H1 (cell line): Measurements from ENCODE around the gene CACNA1G. TPM values are rescaled to one million over a fixed set of nuclear protein-coding genes. Genes with fewer than 3 reads are reported as not detected.

Experiments used
- CTCF ChIA-PET: fragments of 300-600 bp; sonication (Branson Sonifier 250); formaldehyde crosslinking; loops from one replicate; lab custom pipeline; 2021; ENCODE audit not compliant: partially characterized antibody; lab: Charles Lee
- POLR2A ChIA-PET: fragments of 300-600 bp; sonication (Branson Sonifier 250); formaldehyde crosslinking; loops from one replicate; lab custom pipeline; 2021; ENCODE audit warnings: inconsistent platforms; ENCODE audit not compliant: partially characterized antibody; lab: Charles Lee
- DNase-seq, 2 experiments: peaks; one replicate each; pipeline versions ENCODE4 v3.0.0 to v3.0.0-alpha.2; 2010 to 2022; ENCODE audit warnings: low spot score in 2 of 2, low read depth in 1 of 2, mixed read lengths in 1 of 2
- FAIRE-seq: peaks from 2 replicates; lab custom pipeline; 2011; peaks lifted over from hg19 to GRCh38; lab: Jason Lieb, UNC
- H2AFZ ChIP-seq: 2 replicates; pipeline ENCODE4 v1.8.1; 2012; ENCODE audit warnings: low read length, inconsistent platforms
- H2AK5ac ChIP-seq: 2 replicates; pipeline ENCODE4 v1.6.1; 2013; ENCODE audit warnings: low read depth, low read length
- H2BK120ac ChIP-seq: replicated peaks from 2 replicates; pipeline ENCODE3; 2013; ENCODE audit warnings: low read depth, low read length, inconsistent platforms
- H2BK12ac ChIP-seq: 2 replicates; pipeline ENCODE4 v1.6.1; 2013; ENCODE audit warnings: low read depth, low read length
- H2BK15ac ChIP-seq: 2 replicates; pipeline ENCODE4 v1.6.1; 2013; ENCODE audit warnings: low read length
- H2BK20ac ChIP-seq: 2 replicates; pipeline ENCODE4 v1.6.1; 2013; ENCODE audit warnings: low read length
- H2BK5ac ChIP-seq: 2 replicates; pipeline ENCODE4 v1.6.1; 2013; ENCODE audit warnings: low read depth, low read length
- H3K14ac ChIP-seq: 2 replicates; pipeline ENCODE4 v1.6.1; 2013; ENCODE audit warnings: inconsistent platforms; ENCODE audit not compliant: insufficient read length
- H3K18ac ChIP-seq: 2 replicates; pipeline ENCODE4 v1.6.1; 2013; ENCODE audit warnings: low read length; ENCODE audit errors: extremely low read depth
- H3K23ac ChIP-seq: 2 replicates; pipeline ENCODE4 v1.6.1; 2013; ENCODE audit warnings: inconsistent platforms; ENCODE audit not compliant: insufficient read length
- H3K23me2 ChIP-seq: 2 replicates; pipeline ENCODE4 v1.6.1; 2013; ENCODE audit warnings: low read depth, low read length
- H3K27ac ChIP-seq: 2 replicates; pipeline ENCODE4 v1.6.1; 2011; ENCODE audit warnings: low read depth, low read length, inconsistent platforms
- H3K27me3 ChIP-seq, 4 experiments: replicated peaks in 1 of 4; 1 replicate in 1 of 4; 2 replicates in 3 of 4; pipeline versions ENCODE4 v1.6.1 to v1.8.1; 2011 to 2013; ENCODE audit warnings: low read length in 3 of 4, mild to moderate bottlenecking in 3 of 4, inconsistent platforms in 2 of 4, mixed read lengths in 2 of 4, moderate library complexity in 1 of 4; ENCODE audit not compliant: control insufficient read depth in 3 of 4, insufficient read depth in 3 of 4; ENCODE audit errors: extremely low read depth in 1 of 4
- H3K36me3 ChIP-seq, 4 experiments: 2 replicates each; pipeline versions ENCODE4 v1.6.1 to v1.8.1; 2011 to 2013; ENCODE audit warnings: mild to moderate bottlenecking in 4 of 4, low read length in 3 of 4, moderate library complexity in 2 of 4, control low read depth in 1 of 4, inconsistent platforms in 1 of 4; ENCODE audit not compliant: insufficient read depth in 4 of 4, control insufficient read depth in 2 of 4
- H3K4ac ChIP-seq: replicated peaks from 2 replicates; pipeline ENCODE3; 2013; ENCODE audit warnings: low read length, low read depth, mixed read lengths, inconsistent platforms; ENCODE audit not compliant: insufficient read length
- H3K4me1 ChIP-seq, 4 experiments: replicated peaks in 1 of 4; 1 replicate in 1 of 4; 2 replicates in 3 of 4; pipeline versions ENCODE4 v1.6.1 to v1.8.1; 2011 to 2013; ENCODE audit warnings: low read length in 3 of 4, inconsistent platforms in 2 of 4, mixed read lengths in 1 of 4; ENCODE audit not compliant: insufficient read depth in 4 of 4, control insufficient read depth in 3 of 4
- H3K4me2 ChIP-seq, 2 experiments: 2 replicates each; pipeline versions ENCODE4 v1.6.1 to v1.8.1; 2011 to 2013; ENCODE audit warnings: low read depth in 2 of 2, low read length in 2 of 2, control low read depth in 1 of 2, inconsistent platforms in 1 of 2, mild to moderate bottlenecking in 1 of 2; ENCODE audit not compliant: insufficient read depth in 1 of 2
- H3K4me3 ChIP-seq, 4 experiments: fragments of 200-600, 300-600 bp in 1 of 4; sonication (generic), shearing (Covaris generic), sonication (Bioruptor Twin) in 1 of 4; 2 replicates each; pipeline versions ENCODE4 v1.5.1 to v1.8.1; 2011 to 2016; ENCODE audit warnings: low read length in 4 of 4, low read depth in 3 of 4, control low read depth in 2 of 4, inconsistent platforms in 2 of 4, mild to moderate bottlenecking in 2 of 4, mixed read lengths in 1 of 4, moderate library complexity in 1 of 4; ENCODE audit not compliant: insufficient read depth in 2 of 4; ENCODE audit errors: extremely low read depth in 1 of 4
- H3K56ac ChIP-seq: replicated peaks from 2 replicates; pipeline ENCODE3; 2013; ENCODE audit warnings: low read depth, mild to moderate bottlenecking, mixed read lengths, low read length, inconsistent platforms; ENCODE audit not compliant: insufficient read length
- H3K79me1 ChIP-seq: 2 replicates; pipeline ENCODE4 v1.6.1; 2013; ENCODE audit warnings: low read depth, low read length, control low read depth
- H3K79me2 ChIP-seq, 2 experiments: 2 replicates each; pipeline versions ENCODE4 v1.6.1 to v1.8.1; 2012 to 2013; ENCODE audit warnings: low read length in 2 of 2, mild to moderate bottlenecking in 2 of 2, inconsistent platforms in 1 of 2; ENCODE audit not compliant: insufficient read depth in 2 of 2, control insufficient read depth in 1 of 2
- H3K9ac ChIP-seq, 4 experiments: replicated peaks in 1 of 4; 1 replicate in 1 of 4; 2 replicates in 3 of 4; pipeline versions ENCODE4 v1.6.1 to v1.8.1; 2011 to 2013; ENCODE audit warnings: low read depth in 3 of 4, low read length in 3 of 4, control low read depth in 2 of 4, mild to moderate bottlenecking in 2 of 4, moderate library complexity in 2 of 4, inconsistent platforms in 1 of 4; ENCODE audit errors: extremely low read depth in 1 of 4
- H3K9me3 ChIP-seq, 2 experiments: 2 replicates each; pipeline versions ENCODE4 v1.6.1 to v1.8.1; 2012 to 2013; ENCODE audit warnings: mild to moderate bottlenecking in 2 of 2, moderate library complexity in 2 of 2, control low read depth in 1 of 2, inconsistent platforms in 1 of 2, low read depth in 1 of 2, low read length in 1 of 2, mixed read lengths in 1 of 2; ENCODE audit not compliant: insufficient read depth in 2 of 2
- H4K20me1 ChIP-seq, 2 experiments: replicated peaks in 1 of 2; 2 replicates each; pipeline versions ENCODE3 to v1.8.1; 2011 to 2013; ENCODE audit warnings: inconsistent platforms in 2 of 2, low read length in 2 of 2, mild to moderate bottlenecking in 1 of 2; ENCODE audit not compliant: insufficient read depth in 2 of 2, control insufficient read depth in 1 of 2
- H4K5ac ChIP-seq: 2 replicates; pipeline ENCODE4 v1.6.1; 2013; ENCODE audit warnings: low read length, low read depth, mixed read lengths, inconsistent platforms; ENCODE audit not compliant: insufficient read length
- H4K8ac ChIP-seq: 2 replicates; pipeline ENCODE4 v1.8.0; 2013; ENCODE audit warnings: mild to moderate bottlenecking, moderate library complexity, low read length, inconsistent platforms; ENCODE audit not compliant: insufficient read depth; ENCODE audit errors: extremely low read depth
- H4K91ac ChIP-seq: replicated peaks from 2 replicates; pipeline ENCODE3; 2013; ENCODE audit warnings: low read length, mixed read lengths, inconsistent platforms; ENCODE audit not compliant: insufficient read length
- RFX5 ChIP-seq: IDR thresholded peaks from 2 replicates; pipeline ENCODE4 v1.6.1; 2011; ENCODE audit warnings: low read depth, low read length, improper control_type of control experiment, borderline replicate concordance
- WGBS, 2 experiments: shearing (Covaris generic) in 1 of 2; methylation state at CpG; one replicate each; pipeline versions ENCODE4 v1.1.6 to v1.1.7; 2013 to 2015; ENCODE audit warnings: low lambda C conversion rate in 2 of 2, mixed read lengths in 2 of 2, inconsistent platforms in 1 of 2, low coverage in 1 of 2, missing lambda C conversion rate in 1 of 2; ENCODE audit not compliant: insufficient replicate concordance in 2 of 2, insufficient coverage in 1 of 2, insufficient read length in 1 of 2; ENCODE audit errors: extremely low coverage in 1 of 2, missing lambda C conversion rate in 1 of 2; 5-methylcytosine and 5-hydroxymethylcytosine counted together
- polyA plus RNA-seq, 7 experiments: library from polyadenylated mRNA; depleted of rRNA in 3 of 7; stranded (reverse) in 5 of 7; unstranded in 2 of 7; fragments of >200 nt in 5 of 7; fragments of 200-250 nt in 2 of 7; gene quantifications; 1 replicate in 5 of 7; 2 replicates in 1 of 7; 4 replicates in 1 of 7; pipeline versions ENCODE4 v1.2.1 to v1.2.3, GENCODE V29; 2011 to 2013; ENCODE audit warnings: missing spikeins in 2 of 7, mixed read lengths in 2 of 7
- total RNA-seq: library from RNA; stranded (reverse); fragmentation: NEBNext Ultra II Directional; extraction: Animal tissue kit (Norgen Biotek cat#: 25700); gene quantifications from 2 replicates; pipeline ENCODE4 v1.2.1, GENCODE V29; 2021

The CACNA1G gene
- total and polyA plus RNA-seq, 2 of the 8 experiments (the other 6 are each of a cell fraction or from before 2014, with no cell fraction given) = 2.9 to 4.9 TPM

DNA sequence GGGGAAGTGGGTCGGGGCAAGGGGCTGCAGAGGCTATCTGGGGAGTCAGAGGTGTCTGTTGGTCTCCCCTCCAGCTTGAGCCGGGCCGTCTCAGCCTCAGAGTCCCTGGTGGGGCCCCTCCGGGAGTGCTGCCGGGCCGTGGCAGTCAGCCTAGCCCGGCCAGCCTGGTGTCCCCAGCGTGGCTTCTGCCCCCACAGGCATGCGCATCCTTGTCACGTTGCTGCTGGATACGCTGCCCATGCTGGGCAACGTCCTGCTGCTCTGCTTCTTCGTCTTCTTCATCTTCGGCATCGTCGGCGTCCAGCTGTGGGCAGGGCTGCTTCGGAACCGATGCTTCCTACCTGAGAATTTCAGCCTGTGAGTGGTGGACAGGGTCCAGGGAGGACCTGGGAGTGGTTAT, 11.2 kb downstream of the CACNA1G start:
- 0 out of 2 replicates have a peak overlapping the region, but pooled peaks have one; percentile 16 for H4K8ac ChIP-seq
- CTCF ChIA-PET = interaction anchor here (0.7 to 2.3 kb wide), 7 partner anchors 11 to 238 kb away, joined by 3 to 17 read pairs (median 3); no protein-coding TSS in a partner anchor
- no peak overlapping the region for H2BK5ac ChIP-seq
- no peak overlapping the region for H3K23ac ChIP-seq
- H4K5ac ChIP-seq = no peak overlapping the region
- DNase-seq (no peak), FAIRE-seq (no peak)
- H2BK120ac ChIP-seq = no peak overlapping the region
- H2BK15ac ChIP-seq = no peak overlapping the region
- no peak overlapping the region for H2BK12ac ChIP-seq
- no peak overlapping the region for H3K56ac ChIP-seq
- H4K20me1 ChIP-seq = peaks cover 0 to 4% of the 10 kb centered on the region in 2 experiments
- H3K9me3 ChIP-seq = no peaks in the 10 kb centered on the region
- no peaks in the 10 kb centered on the region for H3K79me1 ChIP-seq
- no peak overlapping the region for H3K4me2 ChIP-seq
- no peak overlapping the region for H2AFZ ChIP-seq
- H2AK5ac ChIP-seq = no peak overlapping the region
- no peaks in the 10 kb centered on the region for H3K79me2 ChIP-seq
- no peak overlapping the region for H3K9ac ChIP-seq
- peaks cover 0 to 9% (median 6%) of the 10 kb centered on the region in 4 experiments; a peak in 4 of 7 replicates for H3K4me1 ChIP-seq
- H3K4me3 ChIP-seq = no peak overlapping the region
- H3K36me3 ChIP-seq = no peaks in the 10 kb centered on the region
- H3K14ac ChIP-seq = no peak overlapping the region
- TF ChIP-seq RFX5 = no peak
- TF ChIP-seq, all 59 proteins: peak for 0
- no peak overlapping the region for H4K91ac ChIP-seq
- no peak overlapping the region for H3K27ac ChIP-seq
- no peak overlapping the region for H3K18ac ChIP-seq
- H3K4ac ChIP-seq = no peak overlapping the region
- WGBS, 2 experiments = 88% methylated on average over 17 of the region's 19 CpGs; no CpG with 5 or more reads in 1 of the 2 experiments
- H3K23me2 ChIP-seq = 0 out of 2 replicates have a peak, but pooled peaks cover 3% of the 10 kb centered on the region
- POLR2A ChIA-PET = no interaction called here
- H3K27me3 ChIP-seq = peaks cover 0 to 2% (median under 1%) of the 10 kb centered on the region in 4 experiments; a peak in 3 of 7 replicates
- no peak overlapping the region for H2BK20ac ChIP-seq
